GM21717 (cell line): ENCODE measurements around the gene SPINT3.

Source experiments
- ATAC-seq: cut with Tn5 transposase; IDR thresholded peaks from one replicate; pipeline ENCODE4 v1.9.1; 2021; ENCODE audit warnings: mild to moderate bottlenecking, moderate library complexity; ENCODE audit not compliant: unreplicated experiment

SPINT3 gene

DNA sequence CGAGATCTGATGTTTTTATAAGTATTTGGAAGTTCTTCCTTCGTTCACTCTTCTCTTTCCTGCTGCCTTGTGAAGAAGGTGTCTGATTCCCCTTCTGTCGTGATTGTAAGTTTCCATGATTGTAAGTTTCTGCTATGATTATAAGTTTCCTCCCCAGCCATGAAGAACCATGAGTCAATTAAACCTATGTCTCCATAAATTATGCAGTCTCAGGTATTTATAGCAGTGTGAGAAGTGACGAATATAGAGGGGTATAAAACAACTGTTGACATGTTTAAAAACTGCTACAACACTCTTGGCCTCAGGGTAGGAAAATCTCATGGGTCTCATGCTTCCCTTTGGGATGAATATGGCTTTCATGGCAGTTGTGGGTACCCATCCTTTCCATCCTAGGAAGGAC lies 51.7 kb downstream of the SPINT3 start:
- no peak for ATAC-seq

DNA sequence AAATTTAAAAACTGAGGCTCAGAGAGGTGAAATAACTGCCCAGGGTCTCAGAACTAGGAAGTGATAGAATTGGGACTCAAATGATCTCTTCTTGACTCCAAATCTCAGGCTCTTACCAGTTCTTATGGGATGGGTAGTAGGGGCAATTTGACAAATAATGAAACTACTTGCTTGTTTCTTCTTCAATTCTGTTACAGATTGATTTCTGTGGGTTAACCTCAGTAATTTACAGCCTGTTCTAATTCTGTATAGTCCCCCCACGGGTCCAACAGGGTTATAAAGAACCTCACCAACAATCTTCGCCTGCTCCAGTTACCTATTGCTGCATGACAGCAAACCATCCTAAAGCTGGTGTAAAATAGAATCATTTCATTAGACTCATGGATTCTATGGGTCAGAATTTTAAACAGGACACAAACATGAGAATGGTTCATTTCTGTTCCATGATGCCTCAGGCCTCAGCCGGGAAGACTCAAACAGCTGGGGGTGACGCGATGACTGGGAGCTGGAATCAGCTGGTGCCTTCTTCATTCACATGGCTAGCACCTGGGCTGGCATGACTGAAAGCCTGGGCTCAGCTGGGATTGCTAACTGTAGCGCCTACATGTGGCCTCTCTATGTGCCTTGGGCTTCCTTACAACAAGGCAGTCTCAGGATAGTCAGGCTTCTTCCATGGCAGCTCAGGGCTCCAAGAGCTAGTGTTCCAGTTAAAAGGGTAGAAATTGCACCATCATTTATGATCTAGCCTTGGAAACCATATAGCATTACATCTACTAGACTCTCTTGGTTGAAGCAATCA lies 52.5 kb downstream of the SPINT3 start:
- ATAC-seq: no peak
